ENCODE results near the gene URM1. TPM values are rescaled to one million over a fixed set of nuclear protein-coding genes. Genes with fewer than 3 reads are reported as not detected.

Gene URM1
- total and polyA plus RNA-seq, 2 donors (not counting 1 experiment from before 2014, with no cell fraction given), result 28.6 to 35.3 TPM

DNA sequence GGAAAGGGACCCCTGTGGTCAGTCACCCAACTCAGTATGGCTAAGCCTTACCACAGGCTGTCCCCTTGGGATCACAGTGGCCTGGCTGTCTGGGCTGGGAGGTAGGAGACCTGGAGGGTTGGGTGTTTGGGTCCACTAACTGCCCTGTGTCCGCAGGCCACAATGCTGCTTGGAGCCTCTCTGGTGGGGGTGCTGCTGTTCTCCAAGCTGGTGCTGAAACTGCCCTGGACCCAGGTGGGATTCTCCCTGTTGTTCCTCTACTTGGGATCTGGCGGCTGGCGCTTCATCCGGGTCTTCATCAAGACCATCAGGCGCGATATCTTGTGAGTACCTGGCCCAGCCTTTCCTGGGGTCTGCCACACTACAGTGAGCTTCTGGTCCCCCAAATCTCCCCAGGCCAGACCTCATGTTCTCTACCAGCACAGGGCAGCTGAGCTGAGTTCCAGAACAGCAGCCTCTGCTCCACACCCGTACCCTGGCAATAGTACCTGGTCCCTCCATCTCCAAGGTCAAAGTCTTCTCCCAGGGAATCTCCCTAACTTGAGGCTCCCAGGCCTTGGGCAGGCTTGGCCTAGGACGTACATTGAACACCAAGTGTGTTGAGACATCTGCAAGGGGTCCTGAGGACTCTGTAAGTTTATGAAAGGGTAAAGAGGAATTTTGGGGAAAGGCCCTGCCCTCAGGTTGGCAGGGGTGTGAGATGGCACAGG, 28.0 kb upstream of the URM1 start:
- Histone ChIP-seq H3K9me3 (ENCODE audit: control insufficient read depth, insufficient read depth, low read depth, low read length) (no peaks in the 10 kb centered on the region), H3K4me1 (ENCODE audit: control insufficient read depth, extremely low read depth, insufficient read depth, low read length) (peaks cover 2% of the 10 kb centered on the region)

GRCh38 chr9:128343855-128344254, 27.3 kb upstream of the URM1 start:
- no peaks in the 10 kb centered on the region for H3K27me3 ChIP-seq (ENCODE audit: control insufficient read depth, insufficient read depth, low read length)
- H3K79me2 ChIP-seq (ENCODE audit: control insufficient read depth, insufficient read depth, low read length), result no peaks in the 10 kb centered on the region
- H4K20me1 ChIP-seq (ENCODE audit: control insufficient read depth, extremely low read depth, insufficient read depth, low read length), result no peaks in the 10 kb centered on the region
- H3K27ac ChIP-seq (ENCODE audit: insufficient read depth, low read length), result no peak overlapping the region
- no peak overlapping the region for H3K4me3 ChIP-seq (replicated peaks in 1 of 4; ENCODE audit: control extremely low read depth in 1 of 4, insufficient read depth in 1 of 4, low read depth in 3 of 4, low read length in 4 of 4)
- no peaks in the 10 kb centered on the region for H3K9me3 ChIP-seq (ENCODE audit: control insufficient read depth, insufficient read depth, low read depth, low read length)
- H3K36me3 ChIP-seq (ENCODE audit: control insufficient read depth, insufficient read depth, low read length), result peaks cover 13% of the 10 kb centered on the region
- no peak for DNase-seq (ENCODE audit: low read depth in 2 of 2)
- peaks cover 2% of the 10 kb centered on the region for H3K4me1 ChIP-seq (ENCODE audit: control insufficient read depth, extremely low read depth, insufficient read depth, low read length)
- no peak for TF ChIP-seq EZH2 (IDR thresholded peaks at IDR 0.05; ENCODE audit: low read length, missing control alignments)
- TF ChIP-seq, protein P1, sequence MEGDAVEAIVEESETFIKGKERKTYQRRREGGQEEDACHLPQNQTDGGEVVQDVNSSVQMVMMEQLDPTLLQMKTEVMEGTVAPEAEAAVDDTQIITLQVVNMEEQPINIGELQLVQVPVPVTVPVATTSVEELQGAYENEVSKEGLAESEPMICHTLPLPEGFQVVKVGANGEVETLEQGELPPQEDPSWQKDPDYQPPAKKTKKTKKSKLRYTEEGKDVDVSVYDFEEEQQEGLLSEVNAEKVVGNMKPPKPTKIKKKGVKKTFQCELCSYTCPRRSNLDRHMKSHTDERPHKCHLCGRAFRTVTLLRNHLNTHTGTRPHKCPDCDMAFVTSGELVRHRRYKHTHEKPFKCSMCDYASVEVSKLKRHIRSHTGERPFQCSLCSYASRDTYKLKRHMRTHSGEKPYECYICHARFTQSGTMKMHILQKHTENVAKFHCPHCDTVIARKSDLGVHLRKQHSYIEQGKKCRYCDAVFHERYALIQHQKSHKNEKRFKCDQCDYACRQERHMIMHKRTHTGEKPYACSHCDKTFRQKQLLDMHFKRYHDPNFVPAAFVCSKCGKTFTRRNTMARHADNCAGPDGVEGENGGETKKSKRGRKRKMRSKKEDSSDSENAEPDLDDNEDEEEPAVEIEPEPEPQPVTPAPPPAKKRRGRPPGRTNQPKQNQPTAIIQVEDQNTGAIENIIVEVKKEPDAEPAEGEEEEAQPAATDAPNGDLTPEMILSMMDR (conservative IDR thresholded peaks at IDR 0.05 in 1 of 2, IDR thresholded peaks at IDR 0.05 in 1 of 2; ENCODE audit: low read depth in 1 of 2, low read length in 2 of 2), result no peak
- H3K9ac ChIP-seq (ENCODE audit: insufficient read depth, low read length), result no peak overlapping the region
- no peak overlapping the region for H3K4me2 ChIP-seq (ENCODE audit: extremely low read depth, insufficient read depth, low read length)
- no peak overlapping the region for H2AFZ ChIP-seq (ENCODE audit: low read length)

More for the DNA sequence above, 28.0 kb upstream of the URM1 start:
- DNase-seq (ENCODE audit: low read depth in 2 of 2), result no peak
- H3K27me3 ChIP-seq (ENCODE audit: control insufficient read depth, insufficient read depth, low read length), result no peaks in the 10 kb centered on the region
- no peak overlapping the region for H3K9ac ChIP-seq (ENCODE audit: insufficient read depth, low read length)
- H2AFZ ChIP-seq (ENCODE audit: low read length), result no peak overlapping the region
- no peaks in the 10 kb centered on the region for H3K79me2 ChIP-seq (ENCODE audit: control insufficient read depth, insufficient read depth, low read length)
- no peak overlapping the region for H3K4me2 ChIP-seq (ENCODE audit: extremely low read depth, insufficient read depth, low read length)
- no peak overlapping the region for H3K4me3 ChIP-seq (replicated peaks in 1 of 4; ENCODE audit: control extremely low read depth in 1 of 4, insufficient read depth in 1 of 4, low read depth in 3 of 4, low read length in 4 of 4)
- H4K20me1 ChIP-seq (ENCODE audit: control insufficient read depth, extremely low read depth, insufficient read depth, low read length), result no peaks in the 10 kb centered on the region
- H3K36me3 ChIP-seq (ENCODE audit: control insufficient read depth, insufficient read depth, low read length), result peaks cover 13% of the 10 kb centered on the region
- TF ChIP-seq, protein P1 (conservative IDR thresholded peaks at IDR 0.05 in 1 of 2, IDR thresholded peaks at IDR 0.05 in 1 of 2; ENCODE audit: low read depth in 1 of 2, low read length in 2 of 2), result no peak
- no peak for TF ChIP-seq EZH2 (IDR thresholded peaks at IDR 0.05; ENCODE audit: low read length, missing control alignments)
- no peak overlapping the region for H3K27ac ChIP-seq (ENCODE audit: insufficient read depth, low read length)

DNA sequence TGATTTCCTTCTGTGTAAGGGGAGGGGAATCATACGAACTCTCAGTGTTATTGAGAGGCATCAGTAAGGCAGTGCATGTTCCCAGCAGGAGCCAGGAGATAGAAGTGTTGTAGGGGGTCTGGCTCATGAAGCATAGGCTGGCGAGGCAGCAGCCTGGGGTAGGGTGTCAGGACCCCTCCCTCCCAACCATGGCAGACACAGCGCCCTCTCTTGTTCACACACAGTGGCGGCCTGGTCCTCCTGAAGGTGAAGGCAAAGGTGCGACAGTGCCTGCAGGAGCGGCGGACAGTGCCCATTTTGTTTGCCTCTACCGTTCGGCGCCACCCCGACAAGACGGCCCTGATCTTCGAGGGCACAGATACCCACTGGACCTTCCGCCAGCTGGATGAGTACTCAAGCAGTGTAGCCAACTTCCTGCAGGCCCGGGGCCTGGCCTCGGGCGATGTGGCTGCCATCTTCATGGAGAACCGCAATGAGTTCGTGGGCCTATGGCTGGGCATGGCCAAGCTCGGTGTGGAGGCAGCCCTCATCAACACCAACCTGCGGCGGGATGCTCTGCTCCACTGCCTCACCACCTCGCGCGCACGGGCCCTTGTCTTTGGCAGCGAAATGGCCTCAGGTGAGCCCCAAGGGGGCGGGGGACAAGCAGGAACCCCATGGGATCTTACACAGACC, 26.1 kb upstream of the URM1 start:
- Histone ChIP-seq H3K9ac (ENCODE audit: insufficient read depth, low read length) (no peak overlapping the region), H3K79me2 (ENCODE audit: control insufficient read depth, insufficient read depth, low read length) (no peaks in the 10 kb centered on the region), H3K4me1 (ENCODE audit: control insufficient read depth, extremely low read depth, insufficient read depth, low read length) (peaks cover 2% of the 10 kb centered on the region), H2AFZ (ENCODE audit: low read length) (no peak overlapping the region), H3K4me2 (ENCODE audit: extremely low read depth, insufficient read depth, low read length) (no peak overlapping the region), H4K20me1 (ENCODE audit: control insufficient read depth, extremely low read depth, insufficient read depth, low read length) (no peaks in the 10 kb centered on the region), H3K36me3 (ENCODE audit: control insufficient read depth, insufficient read depth, low read length) (peaks cover 15% of the 10 kb centered on the region), H3K27ac (ENCODE audit: insufficient read depth, low read length) (no peak overlapping the region), H3K9me3 (ENCODE audit: control insufficient read depth, insufficient read depth, low read depth, low read length) (no peaks in the 10 kb centered on the region), H3K4me3 (replicated peaks in 1 of 4; ENCODE audit: control extremely low read depth in 1 of 4, insufficient read depth in 1 of 4, low read depth in 3 of 4, low read length in 4 of 4) (no peak overlapping the region), H3K27me3 (ENCODE audit: control insufficient read depth, insufficient read depth, low read length) (no peaks in the 10 kb centered on the region)
- no peak for DNase-seq (ENCODE audit: low read depth in 2 of 2)
- no peak for TF ChIP-seq EZH2 (IDR thresholded peaks at IDR 0.05; ENCODE audit: low read length, missing control alignments)
- TF ChIP-seq, protein P1 (conservative IDR thresholded peaks at IDR 0.05 in 1 of 2, IDR thresholded peaks at IDR 0.05 in 1 of 2; ENCODE audit: low read depth in 1 of 2, low read length in 2 of 2), result no peak

Data from fibroblast of lung (primary cell).